LNCaP clone FGC (cell line): ENCODE measurements around the gene CRACR2A.

Source experiments
- DNase-seq: peaks from one replicate; pipeline ENCODE4 v3.0.0-alpha.2; 2011; ENCODE audit warnings: low read depth
- H3K4me3 ChIP-seq: 2 replicates; pipeline ENCODE4 v1.5.1; 2011; ENCODE audit warnings: mild to moderate bottlenecking, low read depth, low read length, control low read depth
- TF ChIP-seq, protein P1 (sequence below): IDR thresholded peaks from 2 replicates; pipeline ENCODE4 v1.5.1; 2012; ENCODE audit warnings: mild to moderate bottlenecking; ENCODE audit not compliant: control insufficient read depth, insufficient read depth; ENCODE audit errors: extremely low read depth

The CRACR2A gene

DNA sequence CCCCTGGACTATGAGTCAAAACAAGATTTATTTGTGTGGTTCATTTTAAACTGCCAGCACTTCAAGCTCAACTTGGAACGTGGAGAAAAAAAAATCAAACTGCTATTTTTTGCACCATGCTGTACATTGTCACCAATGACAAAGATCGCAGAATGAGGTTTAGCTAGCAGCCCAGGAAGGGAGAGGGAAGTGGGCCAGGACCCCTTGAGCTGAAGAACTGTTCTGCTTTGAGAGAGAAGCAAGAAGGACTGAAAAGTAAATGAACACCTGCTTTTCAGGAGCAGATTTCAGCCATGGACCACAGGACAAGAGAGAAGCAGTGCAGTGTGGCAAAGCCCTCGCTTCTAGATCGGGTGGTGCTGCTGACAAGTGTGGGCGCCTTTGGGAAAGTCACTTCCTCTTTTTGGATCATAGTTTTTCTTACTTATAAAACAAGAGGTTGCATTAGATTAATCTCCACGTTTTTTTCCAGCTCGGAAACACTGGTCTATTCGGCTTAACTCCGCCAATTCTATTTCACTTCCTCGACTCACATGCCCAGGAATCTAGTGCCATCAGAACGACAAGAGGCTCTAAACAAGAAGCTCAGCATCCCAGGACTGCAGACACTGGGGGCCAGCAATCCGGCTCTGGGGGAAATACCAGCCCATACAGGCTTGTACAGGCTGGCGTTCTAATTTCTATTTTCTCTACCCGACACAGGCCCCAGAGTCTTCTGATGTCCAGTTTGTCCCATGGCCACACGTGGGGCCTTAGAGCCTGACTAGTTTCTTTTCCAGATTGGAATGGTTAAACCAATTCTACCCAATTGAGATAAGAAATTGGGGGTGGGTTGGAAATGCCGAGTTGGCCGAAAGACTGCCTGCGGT is 129.9 kb downstream of the CRACR2A start:
- TF ChIP-seq, protein P1, sequence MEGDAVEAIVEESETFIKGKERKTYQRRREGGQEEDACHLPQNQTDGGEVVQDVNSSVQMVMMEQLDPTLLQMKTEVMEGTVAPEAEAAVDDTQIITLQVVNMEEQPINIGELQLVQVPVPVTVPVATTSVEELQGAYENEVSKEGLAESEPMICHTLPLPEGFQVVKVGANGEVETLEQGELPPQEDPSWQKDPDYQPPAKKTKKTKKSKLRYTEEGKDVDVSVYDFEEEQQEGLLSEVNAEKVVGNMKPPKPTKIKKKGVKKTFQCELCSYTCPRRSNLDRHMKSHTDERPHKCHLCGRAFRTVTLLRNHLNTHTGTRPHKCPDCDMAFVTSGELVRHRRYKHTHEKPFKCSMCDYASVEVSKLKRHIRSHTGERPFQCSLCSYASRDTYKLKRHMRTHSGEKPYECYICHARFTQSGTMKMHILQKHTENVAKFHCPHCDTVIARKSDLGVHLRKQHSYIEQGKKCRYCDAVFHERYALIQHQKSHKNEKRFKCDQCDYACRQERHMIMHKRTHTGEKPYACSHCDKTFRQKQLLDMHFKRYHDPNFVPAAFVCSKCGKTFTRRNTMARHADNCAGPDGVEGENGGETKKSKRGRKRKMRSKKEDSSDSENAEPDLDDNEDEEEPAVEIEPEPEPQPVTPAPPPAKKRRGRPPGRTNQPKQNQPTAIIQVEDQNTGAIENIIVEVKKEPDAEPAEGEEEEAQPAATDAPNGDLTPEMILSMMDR, result no peak
- no peak for DNase-seq
- no peak overlapping the region for H3K4me3 ChIP-seq

DNA sequence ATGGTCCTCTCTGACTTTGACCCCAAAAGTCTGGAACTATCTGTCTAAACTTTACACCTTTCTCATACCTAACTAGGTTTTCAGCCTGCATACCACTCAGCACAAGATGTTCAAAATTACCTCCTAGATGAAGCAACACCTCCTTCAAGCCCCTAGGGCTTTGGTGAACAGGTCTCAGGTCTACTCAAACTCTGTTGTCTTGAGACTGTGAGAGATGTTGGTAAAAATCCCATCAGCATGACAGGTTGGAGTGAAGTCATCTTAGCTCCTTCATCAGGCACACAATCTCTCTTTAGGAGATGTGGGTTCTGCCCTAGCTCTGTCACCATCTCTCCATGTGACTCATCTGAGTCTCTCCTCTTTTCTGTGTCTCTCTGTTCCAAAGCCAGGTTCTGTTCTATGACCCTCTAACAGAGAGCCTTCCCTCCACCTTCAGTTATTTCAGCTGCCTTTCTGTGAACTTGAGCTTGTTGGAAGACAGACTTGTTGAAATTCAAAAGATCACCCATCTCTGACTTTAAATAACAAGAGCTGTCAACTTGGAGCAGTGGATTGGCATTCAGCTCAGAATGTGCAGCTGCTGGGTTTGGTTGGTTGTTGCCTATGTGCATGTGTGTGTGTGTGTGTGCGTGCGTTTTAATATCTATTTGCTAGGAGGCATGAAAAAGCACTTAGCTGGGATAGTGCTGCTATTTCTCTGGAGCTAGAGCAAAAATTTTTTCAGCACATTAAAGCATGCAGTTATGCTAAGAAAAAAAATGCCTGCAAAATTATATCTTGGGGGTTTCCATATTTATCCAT is 130.7 kb downstream of the CRACR2A start:
- no peak overlapping the region for H3K4me3 ChIP-seq
- no peak for DNase-seq
- TF ChIP-seq, protein P1, result no peak

DNA sequence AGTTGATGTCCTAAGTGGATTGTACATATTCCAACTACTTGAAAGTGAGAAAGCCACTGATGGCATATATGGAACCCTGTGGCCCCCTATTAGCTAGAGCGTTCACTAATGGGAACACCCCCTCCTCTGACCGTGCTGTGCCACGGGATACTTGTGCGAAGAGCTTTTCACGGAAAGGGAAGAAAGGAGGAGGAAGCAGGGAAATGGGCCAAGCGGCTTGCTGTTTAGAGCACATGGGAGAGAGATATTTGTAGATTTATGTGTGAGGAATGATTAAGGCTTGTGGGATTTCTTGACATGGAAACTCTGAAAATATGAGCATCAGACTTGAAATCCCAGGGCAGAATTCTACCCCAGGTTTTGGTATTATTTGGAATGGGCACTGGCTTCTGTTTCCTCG is 132.1 kb downstream of the CRACR2A start:
- TF ChIP-seq, protein P1, result no peak
- DNase-seq, result no peak
- no peak overlapping the region for H3K4me3 ChIP-seq

DNA sequence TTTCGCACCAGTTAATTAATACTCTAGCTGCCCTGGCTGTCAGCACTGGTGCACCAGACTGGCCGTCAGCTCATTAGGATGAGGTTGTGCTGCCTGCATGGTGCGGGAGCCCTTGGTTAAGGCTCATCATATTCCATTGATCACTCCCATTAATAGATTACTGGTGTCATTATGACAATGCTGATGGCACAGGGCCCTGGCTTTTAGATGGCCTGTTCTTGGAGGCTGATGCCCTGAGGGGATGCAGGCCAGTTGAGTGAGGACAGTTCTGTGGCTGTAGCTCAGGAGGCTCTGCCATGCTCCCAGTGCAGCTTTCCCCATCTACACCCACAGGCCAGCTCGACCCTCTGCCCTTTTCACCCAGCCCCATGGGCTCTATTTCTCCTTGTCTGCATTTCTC is 135.3 kb downstream of the CRACR2A start:
- H3K4me3 ChIP-seq, result no peak overlapping the region
- DNase-seq, result no peak
- TF ChIP-seq, protein P1, result no peak

DNA sequence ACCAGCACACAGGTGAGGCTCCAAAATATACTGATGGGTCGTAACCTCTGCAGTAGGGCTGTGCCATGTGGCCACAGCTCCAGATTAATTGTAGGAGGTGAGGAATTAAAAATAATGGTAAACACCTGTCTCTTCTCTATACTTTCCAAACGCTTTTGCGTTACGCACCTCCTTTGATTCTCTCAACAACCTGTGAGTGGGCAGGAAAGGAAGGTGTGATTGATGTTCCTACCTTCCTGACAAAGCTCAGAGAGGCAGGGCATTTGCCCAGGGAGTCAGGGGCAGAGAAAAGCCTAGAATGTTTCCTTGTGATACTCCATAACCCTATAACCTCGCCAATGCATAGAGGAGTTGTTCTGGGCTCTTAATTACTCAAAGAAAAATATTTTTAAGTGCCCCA is 137.0 kb downstream of the CRACR2A start:
- TF ChIP-seq, protein P1, result no peak
- DNase-seq, result no peak

DNA sequence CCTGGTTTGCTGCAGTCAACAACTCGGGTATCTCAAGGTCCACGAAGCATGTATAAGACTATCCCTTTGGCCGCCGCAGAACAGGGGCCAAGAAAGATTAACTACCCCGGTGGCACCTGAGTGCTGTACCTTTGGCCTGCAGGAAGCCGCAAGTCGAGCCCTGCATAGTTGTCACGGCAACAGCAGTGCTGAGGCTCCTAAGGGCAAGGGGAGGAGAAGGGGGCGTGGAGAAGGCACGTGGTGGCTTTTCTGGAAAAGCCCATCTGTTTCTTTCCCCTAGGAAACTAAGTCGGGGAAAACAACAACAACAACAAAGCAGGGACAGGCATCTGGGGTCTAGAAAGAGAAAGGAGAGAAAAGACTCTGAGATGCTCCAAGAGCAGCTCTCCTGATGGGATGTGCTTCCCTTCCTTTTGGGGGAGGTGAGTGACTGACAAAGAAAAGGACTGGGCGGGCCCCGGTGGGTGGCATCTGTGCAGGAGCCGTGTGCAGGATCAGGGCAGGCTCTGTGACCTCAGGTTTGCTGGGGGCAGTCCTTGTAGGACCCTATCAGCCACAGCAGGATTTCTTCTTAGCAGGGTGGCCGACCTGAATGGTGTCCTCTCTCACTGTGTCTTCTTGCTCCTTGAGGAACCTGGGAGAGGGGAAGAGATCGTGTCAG is 138.0 kb downstream of the CRACR2A start:
- DNase-seq, result no peak
- no peak overlapping the region for H3K4me3 ChIP-seq

More for the DNA sequence above, 137.0 kb downstream of the CRACR2A start:
- no peak overlapping the region for H3K4me3 ChIP-seq

More for the DNA sequence above, 138.0 kb downstream of the CRACR2A start:
- TF ChIP-seq, protein P1, result no peak
